Hepatocyte (in vitro differentiated cells): ENCODE measurements around the gene ASS1. TPM values are rescaled to one million over a fixed set of nuclear protein-coding genes. Genes with fewer than 3 reads are reported as not detected.

Experiments
- DNase-seq: peaks from one replicate; pipeline ENCODE4 v3.0.0-alpha.2; 2016; ENCODE audit warnings: low spot score
- H2AFZ ChIP-seq: fragments of 200-600 bp; sonication (generic); 2 replicates; pipeline ENCODE4 v1.6.0; 2016; ENCODE audit warnings: antibody characterized with exemption, mild to moderate bottlenecking
- H3K27ac ChIP-seq: fragments of 200-600 bp; sonication (generic); 2 replicates; pipeline ENCODE4 v1.5.1; 2016; ENCODE audit warnings: mild to moderate bottlenecking
- H3K27me3 ChIP-seq: fragments of 200-600 bp; sonication (generic); 2 replicates; pipeline ENCODE4 v1.6.1; 2016
- H3K36me3 ChIP-seq: fragments of 200-600 bp; sonication (generic); replicated peaks from 2 replicates; pipeline ENCODE4 v1.5.1; 2016; ENCODE audit warnings: low read depth; ENCODE audit not compliant: insufficient read depth
- H3K4me1 ChIP-seq: fragments of 200-600 bp; sonication (generic); 2 replicates; pipeline ENCODE4 v1.5.1; 2016; ENCODE audit warnings: mild to moderate bottlenecking, moderate library complexity; ENCODE audit not compliant: insufficient read depth
- H3K4me2 ChIP-seq: fragments of 200-600 bp; sonication (generic); 2 replicates; pipeline ENCODE4 v1.6.0; 2016
- H3K4me3 ChIP-seq: fragments of 200-600 bp; sonication (generic); 2 replicates; pipeline ENCODE4 v1.5.1; 2016; ENCODE audit warnings: mild to moderate bottlenecking
- H3K79me2 ChIP-seq: fragments of 200-600 bp; sonication (generic); 2 replicates; pipeline ENCODE4 v1.6.0; 2017; ENCODE audit warnings: mild to moderate bottlenecking
- H3K9me2 ChIP-seq: fragments of 200-600 bp; sonication (generic); replicated peaks from 2 replicates; pipeline ENCODE4 v1.6.0; 2017; ENCODE audit warnings: mild to moderate bottlenecking; ENCODE audit not compliant: insufficient read depth
- H3K9me3 ChIP-seq: fragments of 200-600 bp; sonication (generic); 2 replicates; pipeline ENCODE4 v1.5.1; 2016; ENCODE audit warnings: low read depth, mild to moderate bottlenecking
- H4K20me1 ChIP-seq: fragments of 200-600 bp; sonication (generic); 2 replicates; pipeline ENCODE4 v1.6.0; 2016; ENCODE audit warnings: mild to moderate bottlenecking; ENCODE audit not compliant: insufficient read depth, poor library complexity, severe bottlenecking
- EZH2 ChIP-seq: fragments of 200-600 bp; sonication (generic); IDR thresholded peaks from 2 replicates; pipeline ENCODE4 v1.6.1; 2016; ENCODE audit warnings: antibody characterized with exemption, mild to moderate bottlenecking, borderline replicate concordance
- EZH2phosphoT487 ChIP-seq: fragments of 200-600 bp; sonication (generic); IDR thresholded peaks from one replicate; pipeline ENCODE4 v1.6.1; 2018; ENCODE audit warnings: antibody characterized with exemption, mild to moderate bottlenecking, low read depth, moderate library complexity; ENCODE audit not compliant: unreplicated experiment, severe bottlenecking
- WGBS: methylation state at CpG from one replicate; pipeline ENCODE4 v1.1.6; 2016; ENCODE audit warnings: low lambda C conversion rate; ENCODE audit errors: missing lambda C conversion rate; 5-methylcytosine and 5-hydroxymethylcytosine counted together
- polyA plus RNA-seq: library from polyadenylated mRNA; unstranded; fragments of >200 nt; fragmentation: Nextera tagmentation; extraction: Ambion mirVana; gene quantifications from 2 replicates; pipeline ENCODE4 v1.2.1, GENCODE V29; 2016
- total RNA-seq: library from RNA; depleted of rRNA; stranded (reverse); fragments of >200 nt; gene quantifications from 2 replicates; pipeline ENCODE4 v1.2.3, GENCODE V29; 2014
- TF ChIP-seq, protein P1 (sequence below): fragments of 200-600 bp; sonication (generic); IDR thresholded peaks from 2 replicates; pipeline ENCODE4 v1.5.1; 2016; ENCODE audit warnings: antibody characterized with exemption, mild to moderate bottlenecking; ENCODE audit not compliant: poor library complexity

The ASS1 gene
- total and polyA plus RNA-seq, 2 experiments from 2014 or later = 145 to 292 TPM

DNA sequence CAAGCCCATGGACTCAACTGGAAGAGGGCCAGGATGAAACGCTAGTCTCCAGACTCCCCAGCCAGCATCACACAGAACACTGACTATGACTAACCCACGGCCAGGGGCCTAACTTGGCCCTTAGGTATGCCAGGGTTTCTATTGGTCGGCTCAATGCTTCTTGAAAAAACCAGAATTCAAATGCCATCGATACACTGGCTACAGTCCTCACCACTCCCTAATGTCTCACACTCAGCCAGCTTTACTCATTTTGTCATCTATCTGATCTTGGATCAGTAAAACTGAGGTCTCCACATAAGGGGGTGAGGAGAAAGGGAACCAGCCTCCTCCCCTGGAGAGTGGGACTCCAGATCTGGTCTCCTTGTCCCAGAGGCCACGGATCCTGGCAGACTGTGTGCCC lies 75.2 kb downstream of the ASS1 start:
- Histone ChIP-seq H2AFZ (no peak overlapping the region), H3K27ac (no peak overlapping the region), H3K4me1 (no peaks in the 10 kb centered on the region), H3K4me2 (no peak overlapping the region), H3K36me3 (no peaks in the 10 kb centered on the region), H3K9me3 (no peaks in the 10 kb centered on the region), H3K79me2 (no peaks in the 10 kb centered on the region), H3K27me3 (no peaks in the 10 kb centered on the region), H3K9me2 (no peaks in the 10 kb centered on the region), H4K20me1 (no peaks in the 10 kb centered on the region), H3K4me3 (no peak overlapping the region)
- 97% methylated on average over 5 of the region's 5 CpGs for WGBS
- TF ChIP-seq, protein P1, sequence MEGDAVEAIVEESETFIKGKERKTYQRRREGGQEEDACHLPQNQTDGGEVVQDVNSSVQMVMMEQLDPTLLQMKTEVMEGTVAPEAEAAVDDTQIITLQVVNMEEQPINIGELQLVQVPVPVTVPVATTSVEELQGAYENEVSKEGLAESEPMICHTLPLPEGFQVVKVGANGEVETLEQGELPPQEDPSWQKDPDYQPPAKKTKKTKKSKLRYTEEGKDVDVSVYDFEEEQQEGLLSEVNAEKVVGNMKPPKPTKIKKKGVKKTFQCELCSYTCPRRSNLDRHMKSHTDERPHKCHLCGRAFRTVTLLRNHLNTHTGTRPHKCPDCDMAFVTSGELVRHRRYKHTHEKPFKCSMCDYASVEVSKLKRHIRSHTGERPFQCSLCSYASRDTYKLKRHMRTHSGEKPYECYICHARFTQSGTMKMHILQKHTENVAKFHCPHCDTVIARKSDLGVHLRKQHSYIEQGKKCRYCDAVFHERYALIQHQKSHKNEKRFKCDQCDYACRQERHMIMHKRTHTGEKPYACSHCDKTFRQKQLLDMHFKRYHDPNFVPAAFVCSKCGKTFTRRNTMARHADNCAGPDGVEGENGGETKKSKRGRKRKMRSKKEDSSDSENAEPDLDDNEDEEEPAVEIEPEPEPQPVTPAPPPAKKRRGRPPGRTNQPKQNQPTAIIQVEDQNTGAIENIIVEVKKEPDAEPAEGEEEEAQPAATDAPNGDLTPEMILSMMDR = no peak
- TF ChIP-seq EZH2 = no peak
- no peak for TF ChIP-seq EZH2phosphoT487
- DNase-seq = no peak

DNA sequence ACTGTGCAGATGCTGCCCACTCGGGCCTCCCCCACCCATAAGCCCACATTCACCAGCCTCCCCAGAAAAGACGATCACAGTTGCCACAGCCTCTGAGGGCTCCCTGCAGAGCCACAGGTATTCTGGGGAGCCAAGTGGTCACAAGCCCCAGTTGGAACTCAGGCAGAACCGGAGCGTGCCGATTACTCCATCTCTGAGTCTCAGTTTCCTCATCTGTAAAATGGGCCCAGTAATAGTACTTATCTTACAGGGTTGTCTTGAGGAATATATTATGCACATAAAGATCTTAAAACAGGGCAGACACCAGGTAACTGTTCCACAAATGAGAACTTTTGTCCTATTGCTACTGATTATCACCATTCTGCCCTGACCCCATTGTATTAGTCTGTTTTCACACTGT lies 77.0 kb downstream of the ASS1 start:
- Histone ChIP-seq H3K4me3 (no peak overlapping the region), H3K4me1 (no peaks in the 10 kb centered on the region), H4K20me1 (no peaks in the 10 kb centered on the region), H3K4me2 (no peak overlapping the region), H3K27me3 (no peaks in the 10 kb centered on the region), H3K9me3 (no peaks in the 10 kb centered on the region), H3K79me2 (no peaks in the 10 kb centered on the region), H3K27ac (no peak overlapping the region), H2AFZ (no peak overlapping the region), H3K9me2 (no peaks in the 10 kb centered on the region), H3K36me3 (no peaks in the 10 kb centered on the region)
- DNase-seq = no peak
- 82% methylated on average over 5 of the region's 5 CpGs for WGBS
- TF ChIP-seq EZH2 (no peak), EZH2phosphoT487 (no peak)
- TF ChIP-seq, protein P1 = no peak

DNA sequence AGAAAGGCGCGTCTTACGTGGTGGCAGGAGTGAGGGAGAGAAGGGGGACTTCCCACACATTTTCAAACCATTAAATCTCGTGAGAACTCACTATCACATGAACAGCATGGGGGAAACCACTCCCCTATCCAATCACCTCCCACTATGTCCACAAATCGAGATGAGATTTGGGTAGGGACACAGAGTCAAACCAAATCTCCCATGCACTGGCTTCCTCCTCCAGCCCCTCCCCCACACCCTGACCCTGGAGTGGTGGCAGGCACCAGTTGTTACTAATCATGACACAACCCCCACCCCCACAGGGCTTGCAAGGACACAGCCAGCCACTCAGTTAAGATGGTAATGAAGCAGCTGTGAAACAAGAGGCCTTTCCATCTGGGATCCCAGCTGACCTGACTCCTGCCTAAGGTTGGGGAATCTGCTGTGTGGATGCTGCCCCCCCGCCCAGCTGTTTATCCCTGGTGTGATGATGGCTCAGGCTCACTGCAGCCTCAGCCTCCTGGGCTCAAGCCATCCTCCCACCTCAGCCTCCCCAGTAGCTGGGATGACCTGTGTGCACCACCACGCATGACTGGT lies 77.6 kb downstream of the ASS1 start:
- Histone ChIP-seq H3K4me2 (no peak overlapping the region), H3K27ac (no peak overlapping the region), H3K9me3 (no peaks in the 10 kb centered on the region), H2AFZ (no peak overlapping the region), H3K4me3 (no peak overlapping the region), H3K9me2 (no peaks in the 10 kb centered on the region), H3K36me3 (no peaks in the 10 kb centered on the region), H3K79me2 (no peaks in the 10 kb centered on the region), H3K4me1 (no peaks in the 10 kb centered on the region), H3K27me3 (no peaks in the 10 kb centered on the region), H4K20me1 (no peaks in the 10 kb centered on the region)
- WGBS = 87% methylated on average over 7 of the region's 7 CpGs
- TF ChIP-seq EZH2 = no peak
- TF ChIP-seq EZH2phosphoT487 = no peak
- TF ChIP-seq, protein P1 = no peak
- no peak for DNase-seq
